Measurements from ENCODE around the gene ITFG1. TPM values are rescaled to one million over a fixed set of nuclear protein-coding genes. Genes with fewer than 3 reads are reported as not detected.

ITFG1 gene
- total and polyA plus RNA-seq, 2 of the 13 experiments (the other 11 are each of a cell fraction or from before 2014, with no cell fraction given), result 74.5 to 150 TPM

GRCh38 chr16:47492428-47493377 is 31.8 kb upstream of the ITFG1 start (continued):
- TF ChIP-seq ZNF691 (CRISPR knock-in tag; IDR thresholded peaks at IDR 0.05; ENCODE audit: borderline replicate concordance, low read depth) (peak; percentile 71; the same call in 1 of the 2 replicates), GTF2F1 (IDR thresholded peaks at IDR 0.05; ENCODE audit: low read length) (no peak), PHF20 (CRISPR knock-in tag; IDR thresholded peaks at IDR 0.05) (no peak), SAFB2 (CRISPR knock-in tag; IDR thresholded peaks at IDR 0.05; ENCODE audit: borderline replicate concordance, low read depth) (no peak), DZIP1 (CRISPR knock-in tag; IDR thresholded peaks at IDR 0.05) (no peak), ZNF3 (CRISPR knock-in tag; IDR thresholded peaks at IDR 0.05) (no peak), KDM5B (CRISPR knock-in tag; IDR thresholded peaks at IDR 0.05; ENCODE audit: borderline replicate concordance) (no peak), ZNF614 (CRISPR knock-in tag; IDR thresholded peaks at IDR 0.05; ENCODE audit: borderline replicate concordance) (peak; percentile 72), HMGXB3 (CRISPR knock-in tag; IDR thresholded peaks at IDR 0.05; ENCODE audit: borderline replicate concordance) (no peak), SMC3 (IDR thresholded peaks at IDR 0.05; ENCODE audit: low read length) (peak; percentile 24; the same call in 1 of the 2 replicates), ZBTB21 (CRISPR knock-in tag; IDR thresholded peaks at IDR 0.05) (no peak), ZSCAN22 (CRISPR knock-in tag; IDR thresholded peaks at IDR 0.05) (no peak), ZNF772 (CRISPR knock-in tag; IDR thresholded peaks at IDR 0.05) (no peak; the same call in 1 of the 2 replicates), TP53 (CRISPR knock-in tag; conservative IDR thresholded peaks at IDR 0.05) (no peak), RBFOX2 (IDR thresholded peaks at IDR 0.05; ENCODE audit: low read depth, low read length) (0 out of 2 replicates have a peak, but pooled peaks have one; percentile 32)

All from HepG2 (cell line).